SK-N-SH (cell line): ENCODE data around the gene CLCN6. TPM values are rescaled to one million over a fixed set of nuclear protein-coding genes. Genes with fewer than 3 reads are reported as not detected.

Experiments
- CTCF ChIA-PET: fragments of 300-600, 350-600 bp; formaldehyde crosslinking; extraction: SDS; loops from one replicate; lab custom pipeline; 2021; lab: Yijun Ruan, JAX
- POLR2A ChIA-PET: fragments of 350-600 bp; sonication (Branson Sonifier 250); formaldehyde crosslinking; extraction: SDS; loops from one replicate; lab custom pipeline; 2020; ENCODE audit warnings: antibody characterized with exemption, inconsistent platforms; lab: Yijun Ruan, JAX
- DNase-seq: peaks from one replicate; pipeline ENCODE4 v3.0.0; 2012
- H2AFZ ChIP-seq: fragments of 200-600 bp; sonication (generic); 2 replicates; pipeline ENCODE4 v1.8.1; 2016; ENCODE audit warnings: antibody characterized with exemption, mild to moderate bottlenecking, low read depth
- H3F3A ChIP-seq: fragments of 200-600 bp; sonication (generic); replicated peaks from 2 replicates; pipeline ENCODE3; 2016; ENCODE audit warnings: antibody characterized with exemption, mild to moderate bottlenecking; ENCODE audit not compliant: insufficient read depth
- H3K27ac ChIP-seq, 2 experiments: fragments of 200-500 bp in 1 of 2; fragments of 200-600 bp in 1 of 2; sonication (Bioruptor generic) in 1 of 2; sonication (generic), shearing (Covaris generic) in 1 of 2; 2 replicates each; pipeline versions ENCODE4 v1.5.1 to v1.6.1; 2014 to 2016; ENCODE audit warnings: low read depth in 2 of 2, inconsistent platforms in 1 of 2, low read length in 1 of 2, mild to moderate bottlenecking in 1 of 2, mixed read lengths in 1 of 2
- H3K27me3 ChIP-seq: fragments of 200-600 bp; sonication (generic), shearing (Covaris generic); 2 replicates; pipeline ENCODE4 v1.6.1; 2016; ENCODE audit warnings: mixed run types; ENCODE audit not compliant: insufficient read depth
- H3K36me3 ChIP-seq, 2 experiments: fragments of 200-500 bp in 1 of 2; fragments of 200-600 bp in 1 of 2; sonication (Bioruptor generic) in 1 of 2; sonication (generic) in 1 of 2; replicated peaks in 1 of 2; 2 replicates each; pipeline versions ENCODE3 to v1.5.1; 2014 to 2016; ENCODE audit warnings: low read length in 1 of 2, mild to moderate bottlenecking in 1 of 2; ENCODE audit not compliant: insufficient read depth in 2 of 2, control insufficient read depth in 1 of 2
- H3K4me1 ChIP-seq, 2 experiments: fragments of 200-500 bp in 1 of 2; fragments of 200-600 bp in 1 of 2; sonication (Bioruptor generic) in 1 of 2; sonication (generic), shearing (Covaris generic) in 1 of 2; 2 replicates each; pipeline versions ENCODE4 v1.5.1 to v1.6.1; 2014 to 2016; ENCODE audit warnings: low read depth in 1 of 2, low read length in 1 of 2, mixed run types in 1 of 2; ENCODE audit not compliant: insufficient read depth in 2 of 2, control insufficient read depth in 1 of 2
- H3K4me2 ChIP-seq: fragments of 200-600 bp; sonication (generic), shearing (Covaris generic); 2 replicates; pipeline ENCODE4 v1.6.1; 2017; ENCODE audit warnings: mixed run types
- H3K4me3 ChIP-seq, 2 experiments: fragments of 200-500 bp in 1 of 2; fragments of 200-600 bp in 1 of 2; sonication (Bioruptor generic) in 1 of 2; sonication (generic), shearing (Covaris generic) in 1 of 2; 2 replicates each; pipeline versions ENCODE4 v1.5.1 to v1.8.1; 2014 to 2016; ENCODE audit warnings: low read depth in 2 of 2, inconsistent platforms in 1 of 2, low read length in 1 of 2, mild to moderate bottlenecking in 1 of 2, mixed read lengths in 1 of 2, moderate library complexity in 1 of 2
- H3K79me2 ChIP-seq: fragments of 200-600 bp; sonication (generic); 2 replicates; pipeline ENCODE4 v1.8.1; 2017; ENCODE audit warnings: mild to moderate bottlenecking; ENCODE audit not compliant: insufficient read depth
- H3K9ac ChIP-seq: fragments of 200-600 bp; sonication (generic); 2 replicates; pipeline ENCODE4 v1.6.1; 2017; ENCODE audit warnings: mixed run types
- H3K9me2 ChIP-seq: fragments of 200-600 bp; sonication (generic); 2 replicates; pipeline ENCODE4 v1.6.1; 2017; ENCODE audit warnings: mixed run types
- H3K9me3 ChIP-seq: fragments of 200-600 bp; sonication (generic); 2 replicates; pipeline ENCODE4 v1.6.1; 2017; ENCODE audit warnings: mixed run types, mild to moderate bottlenecking, moderate library complexity
- H4K20me1 ChIP-seq: fragments of 200-600 bp; sonication (generic); 2 replicates; pipeline ENCODE4 v1.6.1; 2017; ENCODE audit warnings: mild to moderate bottlenecking, mixed run types; ENCODE audit not compliant: insufficient read depth
- CHD2 ChIP-seq: fragments of 150-350 bp; IDR thresholded peaks from 2 replicates; pipeline ENCODE4 v1.6.1; 2018; ENCODE audit warnings: low read length; ENCODE audit not compliant: partially characterized antibody
- ELF1 ChIP-seq: IDR thresholded peaks from 2 replicates; pipeline ENCODE4 v1.4.0; 2012
- EZH2phosphoT487 ChIP-seq: fragments of 200-600 bp; sonication (generic); IDR thresholded peaks from 2 replicates; pipeline ENCODE4 v1.6.1; 2017; ENCODE audit warnings: low read depth, mixed run types, mild to moderate bottlenecking, antibody characterized with exemption, moderate library complexity, borderline replicate concordance
- FOSL2 ChIP-seq: IDR thresholded peaks from 2 replicates; pipeline ENCODE4 v1.4.0; 2012; ENCODE audit warnings: low read depth, mild to moderate bottlenecking, moderate library complexity, borderline replicate concordance
- FOXJ3 ChIP-seq: sonication (generic); formaldehyde crosslinking; IDR thresholded peaks from 2 replicates; pipeline ENCODE4 v1.5.1; 2020; ENCODE audit warnings: mild to moderate bottlenecking, missing genetic modification reagents
- FOXM1 ChIP-seq: IDR thresholded peaks from 2 replicates; pipeline ENCODE4 v1.4.0; 2012; ENCODE audit warnings: low read depth, mild to moderate bottlenecking
- GABPA ChIP-seq: IDR thresholded peaks from 2 replicates; pipeline ENCODE4 v1.4.0; 2012; ENCODE audit warnings: low read depth, mild to moderate bottlenecking
- JUND ChIP-seq: IDR thresholded peaks from 2 replicates; pipeline ENCODE4 v1.4.0; 2012
- RCOR1 ChIP-seq: fragments of 150-350 bp; IDR thresholded peaks from 2 replicates; pipeline ENCODE4 v1.6.1; 2017; ENCODE audit warnings: antibody characterized with exemption, low read length
- RFX5 ChIP-seq: IDR thresholded peaks from 2 replicates; pipeline ENCODE4 v1.6.1; 2012; ENCODE audit warnings: mild to moderate bottlenecking, improper control_type of control experiment, low read length
- SIN3A ChIP-seq: IDR thresholded peaks from 2 replicates; pipeline ENCODE4 v1.6.1; 2012; ENCODE audit warnings: low read depth, mild to moderate bottlenecking, low read length, moderate library complexity, borderline replicate concordance
- SMC3 ChIP-seq: IDR thresholded peaks from 2 replicates; pipeline ENCODE4 v1.6.1; 2012; ENCODE audit warnings: low read depth, low read length, improper control_type of control experiment
- TAF1 ChIP-seq: IDR thresholded peaks from 2 replicates; pipeline ENCODE4 v1.6.1; 2012; ENCODE audit warnings: low read depth, mild to moderate bottlenecking, low read length, moderate library complexity, borderline replicate concordance
- TCF12 ChIP-seq: IDR thresholded peaks from 2 replicates; pipeline ENCODE4 v1.4.0; 2012
- YY1 ChIP-seq: IDR thresholded peaks from 2 replicates; pipeline ENCODE4 v1.4.0; 2012; ENCODE audit warnings: low read depth, mild to moderate bottlenecking
- WGBS: methylation state at CpG from one replicate; pipeline ENCODE4 v1.1.6; 2017; ENCODE audit warnings: low lambda C conversion rate; 5-methylcytosine and 5-hydroxymethylcytosine counted together
- polyA plus RNA-seq, 3 experiments: library from polyadenylated mRNA; depleted of rRNA; stranded (reverse); fragments of >200 nt; gene quantifications; 2 replicates each; pipeline ENCODE4 v1.2.3, GENCODE V29; 2012
- TF ChIP-seq, protein P1 (sequence below): IDR thresholded peaks from 2 replicates; pipeline ENCODE4 v1.4.0; 2012; ENCODE audit warnings: low read depth, borderline replicate concordance
- TF ChIP-seq, protein P2 (sequence below): fragments of 150-350 bp; IDR thresholded peaks from 2 replicates; pipeline ENCODE4 v1.6.1; 2016; ENCODE audit warnings: mild to moderate bottlenecking, low read depth, low read length
- TF ChIP-seq, protein P3 (sequence below): IDR thresholded peaks from 2 replicates; pipeline ENCODE4 v1.4.0; 2012; ENCODE audit warnings: low read depth
- TF ChIP-seq, protein P4 (sequence below): IDR thresholded peaks from 2 replicates; pipeline ENCODE4; 2012
- TF ChIP-seq, protein P5 (sequence below): fragments of 150-350 bp; IDR thresholded peaks from 2 replicates; pipeline ENCODE4 v1.6.1; 2017; ENCODE audit warnings: antibody characterized with exemption, low read length, low read depth, borderline replicate concordance
- TF ChIP-seq, protein P6 (sequence below): IDR thresholded peaks from 2 replicates; pipeline ENCODE4 v1.4.0; 2012; ENCODE audit warnings: low read depth, borderline replicate concordance

The CLCN6 gene
- polyA plus RNA-seq, 1 of the 3 experiments (the other 2 are of a cell fraction) = 7.4 TPM

DNA sequence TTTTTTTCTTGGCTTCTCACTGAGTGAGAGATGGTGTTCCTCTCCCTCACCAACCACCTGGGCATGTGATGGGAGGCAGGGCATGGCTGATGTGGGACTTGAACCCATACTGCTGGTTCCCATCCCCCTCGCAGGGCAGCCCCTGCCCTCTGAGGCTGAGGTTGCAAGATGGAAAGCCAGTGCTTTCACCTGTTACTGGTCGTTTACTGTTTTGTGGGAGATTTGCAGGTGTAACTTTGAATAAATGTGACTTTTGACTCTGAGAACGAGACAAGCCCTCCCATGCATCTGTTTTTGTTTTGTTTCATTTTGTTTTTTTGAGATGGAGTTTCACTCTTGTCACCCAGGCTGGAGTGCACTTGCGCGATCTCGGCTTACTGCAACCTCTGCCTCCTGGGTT, 22.4 kb upstream of the CLCN6 start (continued):
- TF ChIP-seq, protein P1, sequence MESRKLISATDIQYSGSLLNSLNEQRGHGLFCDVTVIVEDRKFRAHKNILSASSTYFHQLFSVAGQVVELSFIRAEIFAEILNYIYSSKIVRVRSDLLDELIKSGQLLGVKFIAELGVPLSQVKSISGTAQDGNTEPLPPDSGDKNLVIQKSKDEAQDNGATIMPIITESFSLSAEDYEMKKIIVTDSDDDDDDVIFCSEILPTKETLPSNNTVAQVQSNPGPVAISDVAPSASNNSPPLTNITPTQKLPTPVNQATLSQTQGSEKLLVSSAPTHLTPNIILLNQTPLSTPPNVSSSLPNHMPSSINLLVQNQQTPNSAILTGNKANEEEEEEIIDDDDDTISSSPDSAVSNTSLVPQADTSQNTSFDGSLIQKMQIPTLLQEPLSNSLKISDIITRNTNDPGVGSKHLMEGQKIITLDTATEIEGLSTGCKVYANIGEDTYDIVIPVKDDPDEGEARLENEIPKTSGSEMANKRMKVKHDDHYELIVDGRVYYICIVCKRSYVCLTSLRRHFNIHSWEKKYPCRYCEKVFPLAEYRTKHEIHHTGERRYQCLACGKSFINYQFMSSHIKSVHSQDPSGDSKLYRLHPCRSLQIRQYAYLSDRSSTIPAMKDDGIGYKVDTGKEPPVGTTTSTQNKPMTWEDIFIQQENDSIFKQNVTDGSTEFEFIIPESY = no peak
- TF ChIP-seq CHD2 = no peak
- TF ChIP-seq SIN3A = no peak
- TF ChIP-seq, protein P2, sequence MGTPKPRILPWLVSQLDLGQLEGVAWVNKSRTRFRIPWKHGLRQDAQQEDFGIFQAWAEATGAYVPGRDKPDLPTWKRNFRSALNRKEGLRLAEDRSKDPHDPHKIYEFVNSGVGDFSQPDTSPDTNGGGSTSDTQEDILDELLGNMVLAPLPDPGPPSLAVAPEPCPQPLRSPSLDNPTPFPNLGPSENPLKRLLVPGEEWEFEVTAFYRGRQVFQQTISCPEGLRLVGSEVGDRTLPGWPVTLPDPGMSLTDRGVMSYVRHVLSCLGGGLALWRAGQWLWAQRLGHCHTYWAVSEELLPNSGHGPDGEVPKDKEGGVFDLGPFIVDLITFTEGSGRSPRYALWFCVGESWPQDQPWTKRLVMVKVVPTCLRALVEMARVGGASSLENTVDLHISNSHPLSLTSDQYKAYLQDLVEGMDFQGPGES = no peak
- no peak for TF ChIP-seq FOXJ3 (CRISPR knock-in tag)
- no peak for TF ChIP-seq SMC3
- no peak for TF ChIP-seq RFX5

DNA sequence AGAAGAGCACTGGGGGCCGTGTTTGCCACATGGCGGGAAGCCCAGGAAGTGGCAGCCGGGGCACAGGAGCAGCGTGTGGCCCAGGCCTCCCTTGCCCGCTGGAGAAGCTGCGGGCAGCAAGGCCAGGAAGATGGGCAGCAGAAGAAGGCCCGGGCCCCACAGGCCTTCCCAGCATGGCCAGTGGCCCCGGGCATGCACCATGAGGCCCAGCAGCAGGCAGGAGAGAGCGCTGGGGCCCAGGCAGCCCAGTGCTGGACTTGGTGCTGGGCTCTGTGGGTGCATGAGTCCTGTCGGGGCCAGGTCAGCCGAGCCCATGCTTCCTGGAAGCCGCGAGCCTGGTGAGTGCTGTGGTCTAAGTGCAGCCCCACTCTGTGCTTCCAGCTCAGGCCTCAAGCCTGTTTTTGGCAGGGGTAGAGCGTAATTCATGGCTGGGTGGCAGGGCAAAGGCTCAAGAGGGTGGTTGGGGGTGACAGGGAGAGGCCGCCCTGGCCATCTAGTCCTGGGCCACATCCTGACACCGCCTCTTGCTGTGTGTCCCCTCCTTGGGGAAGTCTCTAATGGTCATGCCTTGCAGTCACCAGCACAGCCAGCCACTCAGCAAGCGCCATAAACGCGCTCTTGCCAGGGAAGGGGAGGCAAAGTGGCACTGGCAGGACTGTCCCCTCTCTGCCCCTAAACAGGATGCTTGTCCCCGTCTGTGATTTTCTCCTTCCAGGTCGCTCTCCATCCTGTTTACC, 21.6 kb upstream of the CLCN6 start:
- POLR2A ChIA-PET = interaction anchor here (1.2 kb wide), 1 partner anchor 11 kb away, joined by 4 read pairs; no protein-coding TSS in a partner anchor
- Histone ChIP-seq H2AFZ (0 out of 2 replicates have a peak overlapping the region, but pooled peaks have one; percentile 22), H3K4me2 (no peak overlapping the region)

More for the DNA sequence above, 21.6 kb upstream of the CLCN6 start:
- H3K4me3 ChIP-seq = no peak overlapping the region
- H3K9me2 ChIP-seq = no peaks in the 10 kb centered on the region
- TF ChIP-seq RCOR1 = no peak
- no peak for TF ChIP-seq FOXJ3 (CRISPR knock-in tag)
- TF ChIP-seq EZH2phosphoT487 = no peak
- TF ChIP-seq YY1 = no peak
- TF ChIP-seq, protein P3, sequence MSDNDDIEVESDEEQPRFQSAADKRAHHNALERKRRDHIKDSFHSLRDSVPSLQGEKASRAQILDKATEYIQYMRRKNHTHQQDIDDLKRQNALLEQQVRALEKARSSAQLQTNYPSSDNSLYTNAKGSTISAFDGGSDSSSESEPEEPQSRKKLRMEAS = no peak
- TF ChIP-seq, protein P4, sequence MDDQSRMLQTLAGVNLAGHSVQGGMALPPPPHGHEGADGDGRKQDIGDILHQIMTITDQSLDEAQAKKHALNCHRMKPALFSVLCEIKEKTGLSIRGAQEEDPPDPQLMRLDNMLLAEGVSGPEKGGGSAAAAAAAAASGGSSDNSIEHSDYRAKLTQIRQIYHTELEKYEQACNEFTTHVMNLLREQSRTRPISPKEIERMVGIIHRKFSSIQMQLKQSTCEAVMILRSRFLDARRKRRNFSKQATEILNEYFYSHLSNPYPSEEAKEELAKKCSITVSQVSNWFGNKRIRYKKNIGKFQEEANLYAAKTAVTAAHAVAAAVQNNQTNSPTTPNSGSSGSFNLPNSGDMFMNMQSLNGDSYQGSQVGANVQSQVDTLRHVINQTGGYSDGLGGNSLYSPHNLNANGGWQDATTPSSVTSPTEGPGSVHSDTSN = no peak
- TF ChIP-seq, protein P1 = no peak
- TF ChIP-seq TAF1 = no peak
- no peak for TF ChIP-seq FOXM1
- TF ChIP-seq TCF12 = no peak
- no peak for TF ChIP-seq ELF1
- no peak for TF ChIP-seq GABPA
- TF ChIP-seq, protein P5, sequence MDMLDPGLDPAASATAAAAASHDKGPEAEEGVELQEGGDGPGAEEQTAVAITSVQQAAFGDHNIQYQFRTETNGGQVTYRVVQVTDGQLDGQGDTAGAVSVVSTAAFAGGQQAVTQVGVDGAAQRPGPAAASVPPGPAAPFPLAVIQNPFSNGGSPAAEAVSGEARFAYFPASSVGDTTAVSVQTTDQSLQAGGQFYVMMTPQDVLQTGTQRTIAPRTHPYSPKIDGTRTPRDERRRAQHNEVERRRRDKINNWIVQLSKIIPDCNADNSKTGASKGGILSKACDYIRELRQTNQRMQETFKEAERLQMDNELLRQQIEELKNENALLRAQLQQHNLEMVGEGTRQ = no peak
- TF ChIP-seq FOSL2 = no peak
- TF ChIP-seq, protein P6, sequence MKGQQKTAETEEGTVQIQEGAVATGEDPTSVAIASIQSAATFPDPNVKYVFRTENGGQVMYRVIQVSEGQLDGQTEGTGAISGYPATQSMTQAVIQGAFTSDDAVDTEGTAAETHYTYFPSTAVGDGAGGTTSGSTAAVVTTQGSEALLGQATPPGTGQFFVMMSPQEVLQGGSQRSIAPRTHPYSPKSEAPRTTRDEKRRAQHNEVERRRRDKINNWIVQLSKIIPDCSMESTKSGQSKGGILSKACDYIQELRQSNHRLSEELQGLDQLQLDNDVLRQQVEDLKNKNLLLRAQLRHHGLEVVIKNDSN = no peak
- TF ChIP-seq JUND = no peak
- no peaks in the 10 kb centered on the region for H3K9me3 ChIP-seq
- H3F3A ChIP-seq = peaks cover 4% of the 10 kb centered on the region
- H3K9ac ChIP-seq = no peak overlapping the region
- H3K36me3 ChIP-seq = no peaks in the 10 kb centered on the region
- WGBS = 80% methylated on average over 14 of the region's 21 CpGs
- no peak overlapping the region for H3K27ac ChIP-seq
- no peaks in the 10 kb centered on the region for H3K79me2 ChIP-seq
- H4K20me1 ChIP-seq = no peaks in the 10 kb centered on the region
- no peak for DNase-seq
- peaks cover 0 to 24% of the 10 kb centered on the region in 2 experiments; a peak in 1 of 4 replicates for H3K4me1 ChIP-seq
- CTCF ChIA-PET = interaction anchor here (0.7 to 4.7 kb wide), 15 partner anchors 9 to 367 kb away, joined by 3 to 35 read pairs (median 5); partner anchors contain the start of genes CLCN6 and MTHFR
- H3K27me3 ChIP-seq = no peaks in the 10 kb centered on the region
